Upper lobe of right lung (tissue), 1 donor: Measurements from ENCODE around the gene APLP1. TPM values are rescaled to one million over a fixed set of nuclear protein-coding genes. Genes with fewer than 3 reads are reported as not detected.
A peak's percentile ranks its signal among the peaks of the same experiment; 100 is the strongest.
"Not testable (repeated sequence)": the region's sequence is repeated elsewhere in the genome, so short reads cannot be mapped to it uniquely, and the experiment has no call there.

Source experiments
- ATAC-seq: fragments of 200-7000 bp; cut with Tn5 transposase; one replicate; pipeline ENCODE4 v1.9.1; 2020; ENCODE audit warnings: mild to moderate bottlenecking, moderate library complexity
- DNase-seq: peaks from one replicate; pipeline ENCODE4 v3.0.0-alpha.2; 2020
- H3K27ac ChIP-seq: fragments of 200-600 bp; one replicate; pipeline ENCODE4 v1.8.0; 2022
- H3K27me3 ChIP-seq: fragments of 200-600 bp; one replicate; pipeline ENCODE4 v1.8.0; 2022; ENCODE audit warnings: mild to moderate bottlenecking
- H3K36me3 ChIP-seq: fragments of 200-600 bp; one replicate; pipeline ENCODE4 v1.8.0; 2022
- H3K4me1 ChIP-seq: fragments of 200-600 bp; one replicate; pipeline ENCODE4 v1.8.0; 2022
- H3K4me3 ChIP-seq: fragments of 200-600 bp; one replicate; pipeline ENCODE4 v1.8.0; 2022; ENCODE audit warnings: mild to moderate bottlenecking
- H3K9me3 ChIP-seq: fragments of 200-600 bp; one replicate; pipeline ENCODE4 v1.8.0; 2022
- intact Hi-C: fragments of 100-400 bp; cut with DNase I; formaldehyde crosslinking; loops from one replicate; pipeline ENCODE4 v1.11.0; 2022
- total RNA-seq: library from RNA; stranded (reverse); fragmentation: NEBNext Ultra II Directional; extraction: Animal tissue kit (Norgen Biotek cat#: 25700); gene quantifications from one replicate; pipeline ENCODE4 v1.2.1, GENCODE V29; 2021
- TF ChIP-seq, protein P1 (sequence below): fragments of 200-600 bp; IDR thresholded peaks from one replicate; pipeline ENCODE4 v1.8.0; 2022; ENCODE audit warnings: antibody characterized with exemption
- donor health status: DM: no; HTN: yes; CAD: no; lungs with severe emphysema.

APLP1 gene
- total RNA-seq, 1 donor from 2014 or later, result 7.0 TPM

DNA sequence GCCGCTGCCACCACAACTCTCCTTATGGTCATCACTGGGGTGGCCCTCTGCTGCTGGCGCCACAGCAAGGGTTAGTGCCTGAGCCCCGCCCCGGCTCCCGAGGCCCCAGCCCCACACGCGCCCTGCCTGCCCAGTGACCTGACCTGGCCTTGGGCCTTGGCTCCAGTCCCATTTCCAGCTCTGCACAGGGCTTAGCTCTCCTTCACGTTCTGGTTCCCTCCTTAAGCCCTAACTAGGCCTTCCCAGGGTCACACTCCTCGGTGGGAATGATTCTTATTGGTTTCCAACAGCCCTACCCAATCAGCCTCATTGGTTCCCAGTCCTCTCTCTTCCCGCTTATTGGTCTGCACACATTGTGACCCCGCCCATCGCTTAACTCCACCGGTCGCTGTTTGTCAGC, 5.8 kb upstream of the APLP1 start:
- Histone ChIP-seq H3K4me1 (no peaks in the 10 kb centered on the region), H3K27me3 (peaks cover 51% of the 10 kb centered on the region), H3K27ac (no peak overlapping the region), H3K9me3 (no peaks in the 10 kb centered on the region), H3K36me3 (no peaks in the 10 kb centered on the region), H3K4me3 (no peak overlapping the region)
- TF ChIP-seq, protein P1, sequence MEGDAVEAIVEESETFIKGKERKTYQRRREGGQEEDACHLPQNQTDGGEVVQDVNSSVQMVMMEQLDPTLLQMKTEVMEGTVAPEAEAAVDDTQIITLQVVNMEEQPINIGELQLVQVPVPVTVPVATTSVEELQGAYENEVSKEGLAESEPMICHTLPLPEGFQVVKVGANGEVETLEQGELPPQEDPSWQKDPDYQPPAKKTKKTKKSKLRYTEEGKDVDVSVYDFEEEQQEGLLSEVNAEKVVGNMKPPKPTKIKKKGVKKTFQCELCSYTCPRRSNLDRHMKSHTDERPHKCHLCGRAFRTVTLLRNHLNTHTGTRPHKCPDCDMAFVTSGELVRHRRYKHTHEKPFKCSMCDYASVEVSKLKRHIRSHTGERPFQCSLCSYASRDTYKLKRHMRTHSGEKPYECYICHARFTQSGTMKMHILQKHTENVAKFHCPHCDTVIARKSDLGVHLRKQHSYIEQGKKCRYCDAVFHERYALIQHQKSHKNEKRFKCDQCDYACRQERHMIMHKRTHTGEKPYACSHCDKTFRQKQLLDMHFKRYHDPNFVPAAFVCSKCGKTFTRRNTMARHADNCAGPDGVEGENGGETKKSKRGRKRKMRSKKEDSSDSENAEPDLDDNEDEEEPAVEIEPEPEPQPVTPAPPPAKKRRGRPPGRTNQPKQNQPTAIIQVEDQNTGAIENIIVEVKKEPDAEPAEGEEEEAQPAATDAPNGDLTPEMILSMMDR, result no peak
- intact Hi-C loops, result no loop called here
- ATAC-seq (no peak), DNase-seq (no peak)

DNA sequence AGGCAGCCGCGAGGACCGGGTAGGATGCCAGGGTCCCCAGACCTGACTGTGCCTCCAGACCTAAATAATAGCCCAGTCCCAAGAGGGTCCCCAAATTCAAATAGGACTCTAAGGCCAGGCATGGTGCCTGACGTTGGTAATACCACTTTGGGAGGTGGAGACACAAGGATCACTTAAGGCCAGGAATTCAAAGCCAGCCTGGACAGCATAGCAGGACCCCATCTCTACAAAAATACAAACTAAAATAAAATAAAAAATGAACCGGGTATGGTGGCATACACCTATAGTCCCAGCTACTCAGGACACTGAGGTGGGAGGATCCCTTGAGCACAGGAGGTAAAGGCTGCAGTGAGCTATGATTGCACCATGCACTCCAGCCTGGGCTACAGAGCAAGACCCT, 5.4 kb upstream of the APLP1 start:
- H3K27ac ChIP-seq, result no peak overlapping the region
- DNase-seq (no peak), ATAC-seq (no peak)
- H3K4me3 ChIP-seq, result no peak overlapping the region
- peaks cover 46% of the 10 kb centered on the region for H3K27me3 ChIP-seq
- TF ChIP-seq, protein P1, result no peak
- H3K9me3 ChIP-seq, result no peaks in the 10 kb centered on the region
- intact Hi-C loops, result no loop called here
- H3K4me1 ChIP-seq, result no peaks in the 10 kb centered on the region
- H3K36me3 ChIP-seq, result no peaks in the 10 kb centered on the region

DNA sequence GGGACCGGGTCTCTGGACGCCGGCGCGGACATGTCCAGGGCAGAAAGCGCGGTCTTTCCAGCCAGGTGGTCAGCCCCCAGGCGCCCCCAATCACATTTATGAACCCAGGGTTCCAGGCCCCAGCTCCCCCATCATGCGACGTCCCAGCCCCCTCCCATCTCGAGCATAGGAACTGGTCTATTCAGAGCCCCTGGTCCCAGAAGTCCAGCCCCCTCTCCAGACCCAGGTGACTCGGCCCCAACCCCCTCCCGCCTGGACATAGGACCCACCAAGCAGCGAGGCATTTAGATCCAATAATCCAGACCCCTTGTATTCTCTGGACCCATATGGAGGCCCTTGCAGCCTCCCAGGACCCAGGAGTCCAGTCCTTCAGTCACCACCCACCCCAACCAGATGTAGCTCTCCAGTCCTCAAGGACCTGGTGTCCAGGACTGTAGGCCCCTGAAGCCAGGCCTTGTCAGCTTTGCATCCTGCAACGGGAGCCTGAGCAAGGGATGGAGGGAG, 501 bp downstream of the APLP1 start:
- TF ChIP-seq, protein P1, result no peak
- no peak for ATAC-seq
- H3K36me3 ChIP-seq, result no peaks in the 10 kb centered on the region
- intact Hi-C loops, result no loop called here
- peak overlapping the region; percentile 48 for H3K4me3 ChIP-seq
- no peak for DNase-seq
- peaks cover 28% of the 10 kb centered on the region for H3K27me3 ChIP-seq
- H3K27ac ChIP-seq, result no peak overlapping the region
- H3K9me3 ChIP-seq, result no peaks in the 10 kb centered on the region
- peaks cover 15% of the 10 kb centered on the region for H3K4me1 ChIP-seq

DNA sequence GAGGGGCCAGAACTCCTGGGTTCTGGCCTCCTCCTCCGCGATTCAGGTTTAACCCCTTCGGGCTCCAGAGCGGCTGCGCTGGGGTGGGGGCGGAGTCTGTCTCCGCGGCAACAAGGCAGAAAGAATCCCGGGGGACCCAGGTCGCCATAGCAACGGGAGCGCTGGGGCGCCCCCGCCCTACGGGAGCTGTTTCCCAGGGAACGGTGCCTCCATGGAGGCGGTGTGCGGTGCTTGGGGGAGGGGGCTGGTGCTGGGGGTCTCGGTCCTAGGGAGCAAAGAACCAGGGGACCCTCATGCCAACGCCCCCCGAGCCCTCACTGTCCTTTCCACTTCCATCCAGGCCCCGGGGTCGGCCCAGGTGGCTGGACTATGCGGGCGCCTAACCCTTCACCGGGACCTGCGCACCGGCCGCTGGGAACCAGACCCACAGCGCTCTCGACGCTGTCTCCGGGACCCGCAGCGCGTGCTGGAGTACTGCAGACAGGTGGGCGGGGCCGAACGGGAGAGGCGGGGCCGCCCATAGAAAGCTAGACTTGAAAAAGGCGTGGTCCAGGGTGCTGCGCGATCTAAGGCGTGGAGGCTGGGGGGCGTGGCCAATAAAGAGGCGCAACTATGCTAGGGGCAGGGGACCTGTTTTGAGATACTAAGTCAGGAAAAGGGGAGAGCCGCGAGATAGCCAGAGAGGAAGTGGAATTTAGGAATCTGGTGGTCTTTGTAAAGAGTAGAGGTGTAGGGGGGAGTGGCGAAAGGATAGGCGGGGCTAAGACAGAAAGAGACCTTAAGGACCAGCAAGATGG, 1.2 kb downstream of the APLP1 start:
- ATAC-seq, result peak; percentile 74
- Histone ChIP-seq H3K36me3 (no peaks in the 10 kb centered on the region), H3K9me3 (no peaks in the 10 kb centered on the region), H3K4me1 (peaks cover 15% of the 10 kb centered on the region), H3K27ac (no peak overlapping the region), H3K27me3 (peaks cover 28% of the 10 kb centered on the region), H3K4me3 (no peak overlapping the region)
- peak; percentile 83 for DNase-seq
- intact Hi-C loops, result no loop called here
- TF ChIP-seq, protein P1, result no peak

DNA sequence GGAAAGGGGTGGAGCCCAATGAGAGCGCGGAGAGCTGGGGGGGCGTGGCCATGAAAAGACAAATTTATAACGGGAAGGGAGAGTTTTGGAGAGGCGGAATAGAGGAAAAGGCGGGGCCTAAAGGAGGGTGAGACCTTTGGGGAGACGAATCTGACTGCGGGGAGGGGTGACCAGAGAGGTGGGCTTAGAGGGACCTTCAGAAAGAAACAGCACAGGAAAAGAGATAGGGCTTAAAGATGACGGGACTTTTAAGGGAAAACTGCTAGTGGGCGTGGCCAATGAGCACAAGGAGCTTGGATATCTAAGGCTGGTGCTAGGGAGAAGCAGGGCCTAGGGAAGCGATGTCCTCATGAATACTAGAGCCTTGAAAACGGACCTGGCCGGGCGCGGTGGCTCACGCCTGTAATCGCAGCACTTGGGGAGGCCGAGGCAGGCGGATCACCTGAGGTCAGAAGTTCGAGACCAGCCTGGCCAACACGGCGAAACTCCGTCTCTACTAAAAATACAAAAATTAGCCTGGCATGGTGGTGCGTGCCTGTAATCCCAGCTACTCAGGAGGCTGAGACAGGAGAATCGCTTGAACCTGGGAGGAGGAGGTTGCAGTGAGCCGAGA, 1.9 kb downstream of the APLP1 start:
- ATAC-seq, H3K4me3 ChIP-seq, intact Hi-C loops, H3K9me3 ChIP-seq, DNase-seq, H3K36me3 ChIP-seq, H3K27ac ChIP-seq: not testable (repeated sequence)
- H3K4me1 ChIP-seq, result peaks cover 15% of the 10 kb centered on the region
- peaks cover 27% of the 10 kb centered on the region for H3K27me3 ChIP-seq

DNA sequence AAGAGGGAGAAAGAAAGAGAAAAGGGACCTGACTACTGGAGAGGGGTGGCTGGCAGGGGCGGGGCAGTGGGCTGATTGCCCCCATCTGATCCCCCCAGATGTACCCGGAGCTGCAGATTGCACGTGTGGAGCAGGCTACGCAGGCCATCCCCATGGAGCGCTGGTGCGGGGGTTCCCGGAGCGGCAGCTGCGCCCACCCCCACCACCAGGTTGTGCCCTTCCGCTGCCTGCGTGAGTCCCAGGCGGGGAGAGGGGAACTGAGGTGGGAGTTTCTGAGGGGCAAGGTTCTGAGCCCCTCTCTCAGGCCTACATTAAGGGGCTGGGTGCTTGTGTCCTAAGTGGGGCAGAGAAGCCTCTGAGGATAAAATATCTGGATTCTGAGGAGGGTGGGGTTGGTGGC, 2.4 kb downstream of the APLP1 start:
- TF ChIP-seq, protein P1, result no peak
- ATAC-seq (no peak), DNase-seq (no peak)
- H3K4me3 ChIP-seq, result no peak overlapping the region
- no peaks in the 10 kb centered on the region for H3K36me3 ChIP-seq
- H3K4me1 ChIP-seq, result peaks cover 15% of the 10 kb centered on the region
- H3K27me3 ChIP-seq, result peaks cover 23% of the 10 kb centered on the region
- intact Hi-C loops, result no loop called here
- H3K27ac ChIP-seq, result no peak overlapping the region
- H3K9me3 ChIP-seq, result no peaks in the 10 kb centered on the region
